Epithelial cell of proximal tubule (primary cell): ENCODE data around the gene AMH. TPM values are rescaled to one million over a fixed set of nuclear protein-coding genes. Genes with fewer than 3 reads are reported as not detected.
"Not testable (repeated sequence)": the region's sequence is repeated elsewhere in the genome, so short reads cannot be mapped to it uniquely, and the experiment has no call there.

Experiments
- DNase-seq: peaks from one replicate; pipeline ENCODE4 v3.0.0-alpha.2; 2011; ENCODE audit warnings: low read depth
- H3K4me3 ChIP-seq: 2 replicates; pipeline ENCODE4 v1.5.1; 2011; ENCODE audit warnings: low read depth, mild to moderate bottlenecking, low read length
- CTCF ChIP-seq: conservative IDR thresholded peaks from 2 replicates; pipeline ENCODE4 v1.5.1; 2012; ENCODE audit warnings: low read depth, mild to moderate bottlenecking, low read length
- total RNA-seq: library from RNA; depleted of rRNA; stranded (reverse); fragments of >200 nt; gene quantifications from 2 replicates; pipeline ENCODE4 v1.2.3, GENCODE V29; 2015

AMH gene
- total RNA-seq: 0.52 and 1.7 TPM in 2 replicates

DNA sequence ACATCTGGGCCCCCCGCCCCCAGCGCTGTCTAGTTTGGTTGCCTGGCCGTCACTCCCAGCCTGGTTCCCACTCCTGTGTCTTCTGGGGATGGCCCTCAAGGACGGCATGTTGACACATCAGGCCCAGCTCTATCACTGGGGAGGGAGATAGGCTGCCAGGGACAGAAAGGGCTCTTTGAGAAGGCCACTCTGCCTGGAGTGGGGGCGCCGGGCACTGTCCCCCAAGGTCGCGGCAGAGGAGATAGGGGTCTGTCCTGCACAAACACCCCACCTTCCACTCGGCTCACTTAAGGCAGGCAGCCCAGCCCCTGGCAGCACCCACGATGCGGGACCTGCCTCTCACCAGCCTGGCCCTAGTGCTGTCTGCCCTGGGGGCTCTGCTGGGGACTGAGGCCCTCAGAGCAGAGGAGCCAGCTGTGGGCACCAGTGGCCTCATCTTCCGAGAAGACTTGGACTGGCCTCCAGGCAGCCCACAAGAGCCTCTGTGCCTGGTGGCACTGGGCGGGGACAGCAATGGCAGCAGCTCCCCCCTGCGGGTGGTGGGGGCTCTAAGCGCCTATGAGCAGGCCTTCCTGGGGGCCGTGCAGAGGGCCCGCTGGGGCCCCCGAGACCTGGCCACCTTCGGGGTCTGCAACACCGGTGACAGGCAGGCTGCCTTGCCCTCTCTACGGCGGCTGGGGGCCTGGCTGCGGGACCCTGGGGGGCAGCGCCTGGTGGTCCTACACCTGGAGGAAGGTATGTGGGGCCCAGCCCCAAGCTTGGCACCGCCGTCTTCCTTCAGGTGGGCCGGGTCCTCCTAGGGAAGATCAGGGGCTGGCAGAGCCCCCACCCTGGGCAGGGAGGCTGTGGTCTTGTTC, at the start of gene AMH:
AMH (plus strand) TSS at position 314 of the 857 bp plus-strand sequence; CDS start at position 324, 10 bp downstream.
- DNase-seq: no peak
- no peak within 1 kb of the TSS for H3K4me3 ChIP-seq
- no peak for TF ChIP-seq CTCF

DNA sequence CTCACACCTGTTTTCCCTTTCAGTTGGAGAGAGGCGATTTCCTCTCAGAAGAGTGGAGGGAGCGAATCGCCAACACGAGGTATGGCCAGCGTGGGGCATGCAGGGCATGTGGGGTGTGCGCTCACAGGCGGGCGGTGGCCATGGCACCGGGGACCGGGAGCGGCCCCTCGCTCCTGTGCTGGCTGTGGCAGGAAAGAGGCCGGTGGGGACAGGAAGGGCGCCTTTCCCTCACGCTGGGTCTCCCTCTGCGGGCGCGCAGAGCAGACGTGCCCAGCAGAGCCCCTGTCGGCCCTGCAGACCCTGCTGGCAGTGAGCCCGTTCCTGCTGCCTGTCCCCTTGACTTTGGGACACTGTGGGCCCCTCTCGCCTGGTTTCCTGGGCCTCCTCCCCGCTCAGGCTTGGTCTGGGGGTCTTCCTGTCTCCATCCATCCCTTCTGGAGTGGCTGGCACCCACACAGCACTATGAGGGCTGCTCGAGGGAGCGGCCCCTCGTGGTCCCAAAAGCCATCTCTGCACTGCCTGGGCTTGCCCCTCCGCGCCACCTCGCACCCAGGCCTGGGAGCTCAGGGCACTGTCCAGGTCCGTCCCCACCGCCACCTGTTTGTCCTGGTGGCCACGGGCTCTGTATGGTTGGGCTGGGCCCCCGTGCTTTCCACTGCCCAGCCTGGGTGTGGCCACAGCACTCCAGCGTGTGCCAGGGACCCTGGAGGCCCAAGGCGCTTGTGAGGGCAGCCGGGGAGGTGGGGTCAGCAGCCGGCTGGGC, 49.1 kb upstream of the AMH start:
- no peak overlapping the region for H3K4me3 ChIP-seq
- TF ChIP-seq CTCF: no peak

GRCh38 chr19:2200624-2201294, 48.4 kb upstream of the AMH start:
- DNase-seq, H3K4me3 ChIP-seq: not testable (repeated sequence)

More for the DNA sequence above, 49.1 kb upstream of the AMH start:
- DNase-seq: no peak

DNA sequence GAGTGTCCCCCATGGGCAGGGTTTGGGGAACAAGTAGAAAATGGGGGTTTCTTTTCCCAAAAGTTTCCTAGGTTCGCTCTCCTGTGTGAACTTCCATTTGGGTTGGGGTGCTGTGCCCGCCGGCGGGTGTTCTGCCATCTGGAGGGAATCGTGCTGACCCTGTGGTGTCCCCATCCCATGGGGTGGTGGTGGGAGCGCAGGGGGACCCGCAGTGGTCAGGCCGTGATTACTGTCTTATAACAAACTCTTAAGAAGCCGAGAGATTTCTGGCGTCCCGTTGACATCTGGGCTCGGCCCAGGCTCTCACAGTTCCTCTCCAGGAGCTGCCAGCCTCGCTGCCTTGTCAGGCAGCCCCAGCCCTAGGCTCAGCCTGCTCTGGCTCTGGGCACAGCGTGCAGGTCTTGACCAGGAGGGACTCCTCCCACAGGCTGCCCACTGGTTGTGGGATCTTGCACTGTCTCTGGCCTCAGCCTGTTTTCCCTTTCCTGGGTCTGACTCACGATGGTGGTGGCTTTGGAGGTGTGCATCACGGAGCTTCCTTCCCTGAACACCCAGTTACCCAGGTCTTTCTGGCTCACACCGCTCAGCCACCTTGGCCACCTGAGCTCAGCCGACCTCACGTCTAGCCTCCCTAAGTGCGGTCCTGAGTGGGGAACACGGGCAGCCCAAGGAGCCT, 47.5 kb upstream of the AMH start:
- no peak for TF ChIP-seq CTCF
- no peak overlapping the region for H3K4me3 ChIP-seq
- DNase-seq: no peak

DNA sequence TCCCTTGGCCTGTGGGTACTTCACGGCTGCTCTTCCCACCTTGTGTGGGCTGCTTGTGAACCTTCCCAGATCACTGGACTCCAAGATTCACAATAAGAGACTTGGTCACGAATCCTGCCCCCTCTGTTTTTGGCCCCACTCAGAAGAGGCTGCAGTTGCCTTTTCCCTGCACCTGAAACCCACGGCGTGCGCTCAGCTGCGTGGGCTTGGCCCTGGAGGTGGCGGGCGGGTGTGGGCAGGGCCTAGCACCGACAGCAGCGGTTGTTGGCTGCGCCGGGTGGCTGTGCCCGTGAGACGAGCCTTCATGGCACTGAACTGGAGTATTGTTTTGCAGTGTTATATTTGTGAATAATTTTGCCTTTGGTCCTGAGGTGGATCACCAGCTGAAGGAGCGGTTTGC, 46.8 kb upstream of the AMH start:
- no peak for DNase-seq
- H3K4me3 ChIP-seq: no peak overlapping the region
- no peak for TF ChIP-seq CTCF

DNA sequence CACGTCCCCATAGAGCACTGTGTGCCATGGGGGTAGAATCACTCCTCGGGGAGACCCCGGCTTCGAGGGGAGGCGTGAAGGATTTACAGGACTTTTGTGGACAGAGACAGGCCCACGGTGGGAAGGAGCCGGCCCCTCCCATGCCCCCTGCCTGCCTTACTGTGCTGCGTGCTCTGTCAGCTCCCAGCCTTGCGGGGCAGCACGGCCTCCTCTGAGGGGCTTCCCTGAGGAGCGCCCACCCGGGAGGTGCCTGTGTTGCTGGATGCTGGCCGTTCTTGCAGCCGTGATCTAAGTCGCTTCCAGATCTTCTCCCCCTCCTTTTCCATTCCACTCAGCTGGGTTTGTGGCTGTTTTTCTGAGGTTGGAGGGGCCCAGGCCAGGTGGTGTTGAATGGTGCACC, 42.1 kb upstream of the AMH start:
- no peak for DNase-seq
- no peak for TF ChIP-seq CTCF
- H3K4me3 ChIP-seq: no peak overlapping the region
